Measurements from ENCODE around the gene NKIRAS2. TPM values are rescaled to one million over a fixed set of nuclear protein-coding genes. Genes with fewer than 3 reads are reported as not detected.

NKIRAS2 gene
- total RNA-seq, 1 experiment from 2014 or later = 22.4 TPM

DNA sequence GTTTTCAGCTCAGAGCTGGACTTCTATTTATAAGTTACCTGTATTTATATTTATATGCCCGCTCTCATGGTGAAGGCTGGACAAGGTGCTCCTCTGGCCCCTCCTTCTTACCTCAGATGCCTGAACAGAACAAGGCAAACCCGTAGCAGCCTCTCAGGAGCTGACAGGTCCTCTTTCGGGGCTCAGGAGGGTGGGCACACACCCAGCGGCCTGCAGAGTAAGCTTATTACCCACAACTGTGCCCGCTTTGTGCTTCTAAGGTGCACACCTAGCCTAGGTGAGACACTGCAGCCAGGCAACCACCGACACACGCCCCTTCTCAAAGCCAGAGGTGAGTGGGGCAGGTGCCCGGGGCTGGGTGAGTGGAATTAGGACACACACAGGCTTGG, 5.3 kb downstream of the NKIRAS2 start:
- BruUV-seq (replicated peaks) = no TSS peak
- no peak overlapping the region for H3K4me3 ChIP-seq (ENCODE audit: low read depth in 2 of 2, low read length in 2 of 2)
- peak; percentile 32 for ATAC-seq
- ChIA-PET POLR2A (no interaction called here), CTCF (interaction anchor here (0.5 kb wide), 1 partner anchor 87 kb away, joined by 5 read pairs; the partner anchor contains the start of gene DHX58)
- H3K9me3 ChIP-seq (ENCODE audit: control insufficient read depth, insufficient read depth, low read depth, low read length) = no peaks in the 10 kb centered on the region
- no peak for DNase-seq (ENCODE audit: low read depth, low spot score)
- TF ChIP-seq SIN3A (IDR thresholded peaks at IDR 0.05; ENCODE audit: borderline replicate concordance, insufficient read depth, low read depth, low read length) (no peak), POLR2AphosphoS5 (IDR thresholded peaks at IDR 0.05; ENCODE audit: low read depth, low read length) (no peak)
- TF ChIP-seq, protein P1, sequence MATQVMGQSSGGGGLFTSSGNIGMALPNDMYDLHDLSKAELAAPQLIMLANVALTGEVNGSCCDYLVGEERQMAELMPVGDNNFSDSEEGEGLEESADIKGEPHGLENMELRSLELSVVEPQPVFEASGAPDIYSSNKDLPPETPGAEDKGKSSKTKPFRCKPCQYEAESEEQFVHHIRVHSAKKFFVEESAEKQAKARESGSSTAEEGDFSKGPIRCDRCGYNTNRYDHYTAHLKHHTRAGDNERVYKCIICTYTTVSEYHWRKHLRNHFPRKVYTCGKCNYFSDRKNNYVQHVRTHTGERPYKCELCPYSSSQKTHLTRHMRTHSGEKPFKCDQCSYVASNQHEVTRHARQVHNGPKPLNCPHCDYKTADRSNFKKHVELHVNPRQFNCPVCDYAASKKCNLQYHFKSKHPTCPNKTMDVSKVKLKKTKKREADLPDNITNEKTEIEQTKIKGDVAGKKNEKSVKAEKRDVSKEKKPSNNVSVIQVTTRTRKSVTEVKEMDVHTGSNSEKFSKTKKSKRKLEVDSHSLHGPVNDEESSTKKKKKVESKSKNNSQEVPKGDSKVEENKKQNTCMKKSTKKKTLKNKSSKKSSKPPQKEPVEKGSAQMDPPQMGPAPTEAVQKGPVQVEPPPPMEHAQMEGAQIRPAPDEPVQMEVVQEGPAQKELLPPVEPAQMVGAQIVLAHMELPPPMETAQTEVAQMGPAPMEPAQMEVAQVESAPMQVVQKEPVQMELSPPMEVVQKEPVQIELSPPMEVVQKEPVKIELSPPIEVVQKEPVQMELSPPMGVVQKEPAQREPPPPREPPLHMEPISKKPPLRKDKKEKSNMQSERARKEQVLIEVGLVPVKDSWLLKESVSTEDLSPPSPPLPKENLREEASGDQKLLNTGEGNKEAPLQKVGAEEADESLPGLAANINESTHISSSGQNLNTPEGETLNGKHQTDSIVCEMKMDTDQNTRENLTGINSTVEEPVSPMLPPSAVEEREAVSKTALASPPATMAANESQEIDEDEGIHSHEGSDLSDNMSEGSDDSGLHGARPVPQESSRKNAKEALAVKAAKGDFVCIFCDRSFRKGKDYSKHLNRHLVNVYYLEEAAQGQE (IDR thresholded peaks at IDR 0.05; ENCODE audit: insufficient read depth in 1 of 2, low read depth in 2 of 2, low read length in 1 of 2) = no peak
- TF ChIP-seq, protein P2, sequence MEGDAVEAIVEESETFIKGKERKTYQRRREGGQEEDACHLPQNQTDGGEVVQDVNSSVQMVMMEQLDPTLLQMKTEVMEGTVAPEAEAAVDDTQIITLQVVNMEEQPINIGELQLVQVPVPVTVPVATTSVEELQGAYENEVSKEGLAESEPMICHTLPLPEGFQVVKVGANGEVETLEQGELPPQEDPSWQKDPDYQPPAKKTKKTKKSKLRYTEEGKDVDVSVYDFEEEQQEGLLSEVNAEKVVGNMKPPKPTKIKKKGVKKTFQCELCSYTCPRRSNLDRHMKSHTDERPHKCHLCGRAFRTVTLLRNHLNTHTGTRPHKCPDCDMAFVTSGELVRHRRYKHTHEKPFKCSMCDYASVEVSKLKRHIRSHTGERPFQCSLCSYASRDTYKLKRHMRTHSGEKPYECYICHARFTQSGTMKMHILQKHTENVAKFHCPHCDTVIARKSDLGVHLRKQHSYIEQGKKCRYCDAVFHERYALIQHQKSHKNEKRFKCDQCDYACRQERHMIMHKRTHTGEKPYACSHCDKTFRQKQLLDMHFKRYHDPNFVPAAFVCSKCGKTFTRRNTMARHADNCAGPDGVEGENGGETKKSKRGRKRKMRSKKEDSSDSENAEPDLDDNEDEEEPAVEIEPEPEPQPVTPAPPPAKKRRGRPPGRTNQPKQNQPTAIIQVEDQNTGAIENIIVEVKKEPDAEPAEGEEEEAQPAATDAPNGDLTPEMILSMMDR (IDR thresholded peaks at IDR 0.05) = peak; percentile 1
- peaks cover 9% of the 10 kb centered on the region; the same call in 1 of the 2 replicates for H3K4me1 ChIP-seq (ENCODE audit: control insufficient read depth, insufficient read depth, low read length)
- in situ Hi-C loops (cut with HindIII; ENCODE audit: low pct_unique_long_range_greater_than_20kb, low sequenced_read_pairs) (no loop called here), intact Hi-C loops (cut with micrococcal nuclease; ENCODE audit: unreplicated experiment) (loop anchor here (5.0 kb wide), 1 partner anchor 77 kb away; no protein-coding TSS in a partner anchor)
- H3K36me3 ChIP-seq (ENCODE audit: control insufficient read depth, insufficient read depth, low read length) = peaks cover 2% of the 10 kb centered on the region; the same call in 1 of the 2 replicates
- H3K27me3 ChIP-seq (ENCODE audit: control insufficient read depth, insufficient read depth, low read length) = no peaks in the 10 kb centered on the region
- no peak overlapping the region for H3K27ac ChIP-seq (ENCODE audit: low read length)

DNA sequence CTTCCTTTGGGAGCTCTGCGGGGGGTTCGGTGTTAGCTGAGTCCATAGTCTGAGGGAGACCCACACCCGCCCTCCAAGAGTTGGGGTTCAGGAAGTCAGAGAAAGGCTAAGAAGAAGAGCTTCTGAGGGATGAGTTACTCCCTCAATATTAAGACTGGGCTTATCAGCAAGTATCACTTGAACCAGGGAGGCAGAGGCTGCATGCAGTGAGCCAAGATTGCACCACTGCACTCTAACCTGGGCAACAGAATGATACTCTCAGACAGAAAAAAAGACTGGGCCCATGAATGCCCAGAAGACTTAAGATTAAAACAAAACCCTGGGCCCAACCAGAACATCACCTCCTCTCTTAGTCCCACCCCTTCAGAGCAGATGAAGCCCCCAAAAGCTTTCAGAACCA, 6.0 kb downstream of the NKIRAS2 start:
- no TSS peak for BruUV-seq (replicated peaks)
- Histone ChIP-seq H3K27ac (ENCODE audit: low read length) (no peak overlapping the region), H3K4me3 (ENCODE audit: low read depth in 2 of 2, low read length in 2 of 2) (no peak overlapping the region), H3K27me3 (ENCODE audit: control insufficient read depth, insufficient read depth, low read length) (no peaks in the 10 kb centered on the region), H3K36me3 (ENCODE audit: control insufficient read depth, insufficient read depth, low read length) (no peaks in the 10 kb centered on the region), H3K4me1 (ENCODE audit: control insufficient read depth, insufficient read depth, low read length) (peaks cover 8% of the 10 kb centered on the region; the same call in 1 of the 2 replicates), H3K9me3 (ENCODE audit: control insufficient read depth, insufficient read depth, low read depth, low read length) (no peaks in the 10 kb centered on the region)
- ChIA-PET CTCF (interaction anchor here (1.1 kb wide), 1 partner anchor 10 kb away, joined by 4 read pairs; no protein-coding TSS in a partner anchor), POLR2A (interaction anchor here (0.6 kb wide), 1 partner anchor 21 kb away, joined by 4 read pairs; no protein-coding TSS in a partner anchor)
- no peak for DNase-seq (ENCODE audit: low read depth, low spot score)
- TF ChIP-seq, protein P1 (IDR thresholded peaks at IDR 0.05; ENCODE audit: insufficient read depth in 1 of 2, low read depth in 2 of 2, low read length in 1 of 2) = no peak
- TF ChIP-seq TCF7L2 (IDR thresholded peaks at IDR 0.05; ENCODE audit: low read depth, low read length) = no peak
- TF ChIP-seq POLR2AphosphoS5 (IDR thresholded peaks at IDR 0.05; ENCODE audit: low read depth, low read length) = no peak
- in situ Hi-C loops (cut with HindIII; ENCODE audit: low pct_unique_long_range_greater_than_20kb, low sequenced_read_pairs) = no loop called here
- intact Hi-C loops (cut with micrococcal nuclease; ENCODE audit: unreplicated experiment) = loop anchor here (5.0 kb wide), 1 partner anchor 76 kb away; no protein-coding TSS in a partner anchor
- ATAC-seq = no peak
